Brain pericyte (primary cell): ENCODE results near the gene DIAPH2.
"Not testable (repeated sequence)": the region's sequence is repeated elsewhere in the genome, so short reads cannot be mapped to it uniquely, and the experiment has no call there.

Source experiments
- DNase-seq: peaks from one replicate; pipeline ENCODE4 v3.0.0-alpha.2; 2012; ENCODE audit warnings: low read depth, low spot score

Gene DIAPH2

DNA sequence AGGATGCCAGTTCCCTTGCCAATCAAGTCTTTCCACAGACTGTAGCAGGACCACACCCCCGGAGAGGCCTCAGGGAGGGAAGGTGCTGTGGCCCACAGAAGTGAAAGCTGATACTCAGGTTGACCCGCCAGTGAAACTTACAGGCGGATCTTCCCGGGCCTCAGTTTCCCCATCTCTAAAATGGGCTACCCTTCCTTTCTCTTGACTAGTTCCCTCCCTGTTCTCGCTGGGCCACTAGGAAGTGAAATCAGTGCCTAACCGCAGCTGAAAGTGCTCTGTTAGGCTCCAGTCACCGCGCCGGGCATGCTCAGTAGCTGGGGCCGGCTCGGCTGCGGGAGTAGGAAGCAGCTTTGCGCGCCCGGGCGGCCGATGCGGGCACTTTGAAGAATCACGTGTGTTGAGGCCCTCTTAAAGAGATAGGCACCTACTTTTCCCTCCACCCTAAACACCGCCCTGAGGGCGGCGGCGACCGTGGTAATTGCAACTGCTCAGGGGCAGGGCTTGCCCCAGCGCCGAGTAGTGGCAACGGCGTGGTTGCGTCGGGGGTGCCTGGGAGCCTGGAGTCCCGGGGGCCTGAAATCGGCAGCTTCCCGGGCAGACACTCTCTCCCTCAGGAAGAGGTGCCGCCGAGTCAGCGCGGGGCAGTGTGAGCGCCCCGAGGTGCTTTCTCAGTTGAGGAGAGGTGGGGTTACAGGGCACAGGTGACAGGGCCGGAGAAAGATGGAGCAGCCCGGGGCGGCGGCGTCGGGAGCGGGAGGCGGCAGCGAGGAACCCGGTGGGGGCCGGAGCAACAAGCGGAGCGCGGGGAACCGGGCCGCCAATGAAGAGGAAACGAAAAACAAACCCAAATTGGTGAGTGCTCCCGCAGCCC is at the start of gene DIAPH2:
TSS of gene DIAPH2 (plus strand) at position 504 of the 871 bp plus-strand sequence.
- DNase-seq = no peak

DNA sequence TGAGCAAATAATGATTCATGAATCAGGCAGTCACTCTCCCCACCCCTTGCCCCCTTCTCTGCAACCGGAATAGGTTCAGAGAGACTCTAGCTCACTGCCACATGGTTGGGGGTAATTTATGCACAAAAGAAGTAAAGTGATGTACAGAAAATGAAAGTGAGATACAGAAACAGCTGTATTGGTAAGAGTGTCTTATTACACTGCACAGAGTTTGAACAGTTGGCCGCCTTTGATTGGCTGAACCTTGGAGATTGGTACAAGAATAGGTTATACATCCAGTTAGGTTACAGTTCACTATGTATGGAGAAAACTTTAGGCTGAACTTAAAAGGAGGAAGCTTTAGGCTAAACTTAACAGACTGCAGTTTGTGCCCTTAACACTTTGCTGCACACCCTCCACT is 34.6 kb upstream of the DIAPH2 start:
- DNase-seq = no peak

DNA sequence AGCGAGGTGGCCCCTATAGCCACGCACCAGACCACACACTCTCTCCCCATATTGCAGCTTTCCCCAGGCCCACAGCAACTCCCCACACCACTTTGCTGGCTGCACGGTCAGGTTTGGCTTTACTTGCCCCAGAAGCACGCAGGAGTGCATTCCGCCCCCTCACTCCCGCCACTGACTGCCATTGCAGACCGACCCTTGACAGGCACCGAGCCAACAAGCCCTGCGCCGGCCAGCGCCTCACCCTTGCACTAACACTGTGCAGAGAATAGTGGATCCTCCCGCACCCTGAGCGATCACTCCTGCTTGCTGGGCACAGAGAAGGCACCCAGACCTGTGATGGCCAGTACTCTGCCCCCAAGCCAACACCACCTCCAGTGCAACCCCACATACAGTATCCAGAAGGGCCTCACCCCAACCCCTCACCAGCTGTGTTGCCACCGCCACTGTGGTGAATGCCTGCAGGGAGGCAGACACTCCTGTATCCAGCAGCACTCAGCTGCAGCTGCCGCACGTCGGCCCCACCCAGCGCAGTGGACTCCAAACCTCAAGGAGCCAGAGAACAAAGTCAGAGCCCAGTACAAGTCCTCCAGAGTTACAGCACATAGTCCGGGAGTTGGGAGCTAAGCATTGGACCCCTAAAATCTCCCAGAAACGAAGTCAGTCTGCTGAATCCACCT is 28.6 kb upstream of the DIAPH2 start:
- DNase-seq = no peak

DNA sequence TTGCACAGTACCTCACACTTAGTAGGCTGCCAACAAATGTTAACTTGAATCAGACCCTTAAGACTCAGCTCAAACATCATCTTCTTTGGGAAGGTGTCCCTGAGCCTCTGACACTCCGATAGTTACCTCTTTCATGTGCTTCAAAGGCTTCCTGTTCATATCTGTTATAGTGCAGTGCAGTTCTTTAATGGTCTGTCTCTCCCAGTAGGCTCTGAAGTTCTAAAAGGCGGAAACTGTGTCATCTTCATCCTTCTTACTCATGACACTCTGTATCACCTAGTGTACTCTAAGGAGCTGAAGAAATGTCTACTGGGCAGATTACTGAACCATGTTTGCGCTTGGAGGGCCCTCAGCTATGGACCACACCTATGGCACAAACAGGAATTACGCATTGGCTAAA is 2.1 kb upstream of the DIAPH2 start:
- DNase-seq = no peak

DNA sequence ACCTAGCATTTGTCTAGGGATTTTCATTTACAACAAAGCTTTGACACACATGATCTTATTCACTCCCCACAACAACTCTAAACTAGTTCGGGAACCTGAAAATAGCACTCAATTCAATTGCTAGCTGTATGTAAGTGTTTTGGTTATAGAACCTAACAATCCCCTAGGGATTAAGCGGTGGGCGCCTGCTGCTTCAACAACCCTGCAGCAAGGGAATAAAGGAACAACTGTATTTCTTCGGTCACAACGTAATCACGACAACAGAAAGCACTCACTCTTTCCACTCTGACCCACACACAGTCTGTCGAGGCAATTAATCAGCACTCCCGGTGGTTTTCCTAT is 674 bp upstream of the DIAPH2 start:
- no peak for DNase-seq

DNA sequence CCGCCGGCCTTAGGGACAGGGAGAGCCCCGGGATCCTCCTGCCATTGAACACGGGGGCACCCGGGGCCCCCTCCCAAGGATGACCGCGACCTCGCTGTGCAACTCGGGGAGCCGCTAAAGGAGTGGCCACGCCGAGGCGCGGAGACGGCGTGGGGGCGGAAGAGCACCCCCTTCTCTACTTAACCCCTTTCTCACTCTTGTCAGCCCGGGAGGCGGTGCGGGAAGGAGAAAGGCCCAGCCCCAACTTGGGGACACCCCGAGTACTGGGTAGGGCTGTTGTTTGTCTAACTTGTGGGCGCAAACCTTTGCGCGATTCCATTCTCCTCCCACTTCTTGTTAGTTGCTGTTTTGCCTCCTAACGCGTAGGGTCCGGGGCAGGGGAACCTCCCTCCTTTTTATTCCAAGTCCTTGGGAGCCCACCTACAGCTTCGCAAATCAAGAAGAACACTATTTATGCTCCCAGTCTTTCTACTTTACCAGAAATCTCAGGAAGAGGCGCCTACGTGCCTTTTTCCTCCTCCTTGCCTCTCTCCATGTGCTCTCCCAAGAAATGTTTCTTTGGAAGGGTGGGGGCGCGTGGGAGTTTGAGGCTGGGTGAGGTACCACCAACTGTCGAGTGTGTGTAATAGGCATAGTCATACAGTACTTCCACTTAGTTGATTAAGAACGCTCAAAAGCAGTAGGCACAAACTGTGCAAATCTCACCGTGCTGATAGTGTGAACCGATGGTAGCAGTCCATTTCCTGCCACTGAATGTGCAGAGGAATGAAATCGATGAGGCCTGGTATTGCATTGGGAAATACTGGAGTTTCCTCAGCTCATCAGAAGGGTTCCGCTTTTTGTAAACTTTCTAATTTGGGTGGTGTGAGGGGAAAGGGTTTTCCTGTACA is 813 bp downstream of the DIAPH2 start:
- DNase-seq = no peak

DNA sequence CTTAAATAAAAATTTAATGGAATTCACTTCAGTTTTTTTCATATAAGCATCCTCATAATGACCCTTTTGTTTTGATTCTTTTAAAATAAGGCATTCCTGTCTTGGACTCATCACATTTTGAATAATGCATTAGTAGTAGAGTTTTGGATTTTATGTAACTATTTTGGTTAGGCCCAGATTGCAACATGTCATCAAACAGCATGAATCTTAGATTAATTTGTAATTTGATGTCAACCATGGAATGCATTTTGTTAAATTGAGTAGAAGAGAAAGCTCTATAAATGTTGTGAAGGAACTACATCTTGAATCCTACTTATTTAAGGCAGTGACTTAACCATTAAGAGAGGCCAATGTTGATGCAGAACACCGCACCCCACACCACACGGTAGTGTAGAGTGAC is 3.1 kb downstream of the DIAPH2 start:
- DNase-seq = no peak

DNA sequence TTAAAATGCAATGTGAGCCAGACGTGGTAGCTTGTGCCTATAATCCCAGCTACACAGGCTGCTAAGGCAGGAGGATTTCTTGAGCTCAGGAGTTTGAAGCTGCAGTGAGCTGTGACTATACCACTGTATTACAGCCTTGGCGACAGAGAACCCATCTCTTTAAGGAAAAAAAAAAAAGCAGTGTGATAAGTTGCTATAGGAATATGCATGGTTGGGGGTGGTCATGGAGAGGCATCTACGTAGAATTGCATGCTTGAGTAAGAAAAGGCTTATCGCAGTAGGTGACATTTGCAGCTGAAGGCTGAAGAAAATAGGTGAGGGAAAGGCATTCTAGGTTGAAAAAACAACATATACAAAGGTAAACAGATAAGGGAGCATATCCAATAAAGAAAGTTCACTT is 4.1 kb downstream of the DIAPH2 start:
- no peak for DNase-seq

DNA sequence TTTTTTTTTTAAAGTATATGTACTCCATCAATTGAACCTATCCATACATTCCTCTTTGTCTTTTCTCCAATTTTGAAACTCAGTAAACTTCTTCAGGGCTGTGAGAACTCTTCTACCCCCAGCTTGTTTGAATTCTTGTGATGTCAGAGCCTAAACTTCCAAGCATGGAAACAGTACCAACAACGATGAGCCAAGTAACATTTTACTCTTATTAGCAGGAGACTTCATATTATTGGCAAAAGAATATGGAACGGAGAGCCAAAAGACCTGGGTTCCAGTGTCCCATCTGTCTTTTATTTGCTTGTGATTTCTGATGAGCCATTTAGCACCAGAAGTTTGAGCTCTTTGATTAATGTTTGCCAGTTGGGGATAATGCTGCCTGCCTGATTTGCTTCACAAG is 5.3 kb downstream of the DIAPH2 start:
- DNase-seq = no peak

DNA sequence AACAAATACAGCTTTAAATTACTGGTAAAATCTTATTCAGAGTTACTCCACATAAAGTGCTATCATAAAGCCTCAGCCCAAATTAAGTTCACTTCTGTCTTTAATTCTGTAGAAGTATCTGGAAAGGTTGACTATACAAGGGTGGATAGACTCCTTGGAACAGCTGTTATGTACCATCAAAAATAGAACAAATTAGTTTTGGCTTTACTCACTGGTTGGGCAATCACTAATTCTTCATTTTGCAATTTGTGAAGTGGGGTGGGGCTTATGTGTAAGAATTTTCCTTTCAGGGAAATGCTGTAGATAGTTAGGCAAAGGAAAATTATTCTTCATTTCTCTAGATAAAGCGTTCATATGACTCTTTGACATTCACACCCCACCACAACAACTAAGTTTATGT is 7.8 kb downstream of the DIAPH2 start:
- DNase-seq = no peak

DNA sequence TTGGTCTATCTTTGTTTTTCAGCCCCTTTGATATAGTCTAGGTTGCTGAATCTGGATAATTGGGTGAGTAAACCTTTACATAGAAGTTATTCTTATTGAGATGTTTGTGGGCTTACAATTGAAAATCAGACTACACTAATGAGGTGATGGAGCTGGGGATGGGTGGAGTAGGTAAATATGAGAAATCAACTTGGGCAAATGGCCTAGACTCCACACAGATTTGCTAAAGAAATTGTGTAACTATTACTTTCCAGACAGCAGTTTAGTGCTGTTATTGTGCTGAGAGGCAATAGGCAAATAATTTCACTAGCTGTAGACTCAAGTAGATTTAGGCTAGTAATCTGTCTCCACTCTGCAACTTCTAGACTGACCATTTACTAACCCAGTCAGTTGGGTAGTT is 8.2 kb downstream of the DIAPH2 start:
- DNase-seq = no peak

DNA sequence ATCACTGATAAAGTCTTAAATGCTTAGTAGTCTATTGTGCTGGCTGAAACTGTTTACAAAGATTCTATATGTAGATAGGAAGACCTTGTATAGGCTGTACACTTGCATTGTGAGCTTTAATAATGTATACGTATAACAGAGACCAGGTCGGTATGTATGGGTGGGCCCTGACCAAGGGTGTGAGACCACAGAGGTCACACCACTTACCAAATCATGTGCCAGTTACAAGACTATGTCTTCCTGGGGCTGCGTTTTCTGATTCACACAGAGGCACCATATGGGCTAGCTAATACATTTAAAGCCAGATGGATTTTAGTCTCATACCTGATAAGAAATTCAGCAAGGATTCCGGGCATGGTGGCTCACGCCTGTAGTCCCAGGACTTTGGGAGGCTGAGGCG is 8.8 kb downstream of the DIAPH2 start:
- no peak for DNase-seq

DNA sequence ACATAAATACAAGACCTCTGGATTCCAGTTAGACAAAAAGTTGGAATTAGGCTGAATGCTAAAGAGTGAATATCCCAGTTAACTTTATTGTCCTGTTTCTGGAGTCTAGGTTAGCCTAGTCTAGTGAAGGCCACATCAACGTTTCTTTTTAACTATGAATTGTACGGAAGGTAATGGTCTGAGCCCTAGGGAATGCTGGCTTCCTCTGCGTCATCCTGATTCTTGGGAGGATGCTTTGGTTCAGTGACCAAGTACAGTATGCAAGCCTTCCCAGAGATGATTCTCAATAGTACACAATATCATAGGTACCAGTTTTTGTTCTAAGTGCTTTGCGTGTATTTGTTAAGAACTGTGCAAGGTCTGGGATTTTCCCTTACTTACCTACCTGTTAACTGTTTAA is 11.8 kb downstream of the DIAPH2 start:
- no peak for DNase-seq

DNA sequence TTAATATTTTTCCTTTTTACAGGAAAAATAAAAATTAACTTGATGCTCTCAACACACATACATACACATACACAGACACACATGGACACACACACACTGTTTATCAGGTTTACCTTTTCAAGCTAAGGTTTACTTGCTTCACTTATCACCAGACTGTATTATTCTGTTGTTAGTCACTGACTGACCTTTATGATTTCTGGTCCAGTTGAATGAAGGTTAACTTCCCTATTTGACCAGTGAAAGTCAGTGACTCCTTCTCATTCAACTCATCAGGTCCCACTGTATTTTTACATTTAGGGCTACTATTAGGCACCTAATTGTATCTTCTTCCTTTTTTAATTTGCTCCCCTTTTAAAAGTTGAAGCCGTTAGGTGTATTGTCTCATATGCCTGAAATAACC is 16.0 kb downstream of the DIAPH2 start:
- no peak for DNase-seq

DNA sequence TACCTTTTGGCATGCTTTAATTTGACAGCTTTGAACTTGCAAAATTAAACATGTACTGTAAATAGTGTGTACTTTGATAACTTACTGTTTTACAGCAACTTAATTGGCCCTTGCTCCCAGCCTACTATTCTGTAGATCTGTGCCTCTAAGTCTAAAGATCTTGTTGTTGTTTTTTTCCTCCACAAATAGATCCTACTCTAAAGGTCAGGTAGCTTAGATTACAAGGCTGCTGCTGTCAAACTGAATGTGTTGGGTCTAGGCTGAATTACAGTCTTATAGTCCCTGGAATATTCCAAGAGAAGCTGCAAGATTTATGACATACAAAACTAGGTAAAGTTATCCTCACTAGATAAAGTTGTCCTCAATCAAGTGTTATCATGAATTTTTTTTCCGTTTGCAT is 18.7 kb downstream of the DIAPH2 start:
- no peak for DNase-seq

DNA sequence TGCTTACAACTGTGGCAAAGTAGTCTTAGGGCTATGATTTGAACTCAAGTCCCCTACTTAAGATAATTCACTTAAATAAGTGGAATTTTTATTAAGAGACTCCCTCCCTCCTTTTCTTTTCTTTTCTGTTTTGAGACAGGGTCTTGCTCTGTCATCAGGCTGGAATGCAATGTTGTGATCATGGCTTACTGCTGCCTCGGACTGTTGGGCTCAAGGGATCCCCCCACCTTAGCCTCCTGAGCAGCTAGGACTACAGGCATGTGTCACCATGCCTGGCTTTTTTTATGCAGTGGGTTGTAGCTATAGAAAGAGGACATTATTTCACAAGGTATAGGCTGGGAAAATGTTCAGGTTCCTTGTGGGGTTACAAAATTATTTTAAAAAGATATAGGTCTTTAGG is 19.2 kb downstream of the DIAPH2 start:
- no peak for DNase-seq

DNA sequence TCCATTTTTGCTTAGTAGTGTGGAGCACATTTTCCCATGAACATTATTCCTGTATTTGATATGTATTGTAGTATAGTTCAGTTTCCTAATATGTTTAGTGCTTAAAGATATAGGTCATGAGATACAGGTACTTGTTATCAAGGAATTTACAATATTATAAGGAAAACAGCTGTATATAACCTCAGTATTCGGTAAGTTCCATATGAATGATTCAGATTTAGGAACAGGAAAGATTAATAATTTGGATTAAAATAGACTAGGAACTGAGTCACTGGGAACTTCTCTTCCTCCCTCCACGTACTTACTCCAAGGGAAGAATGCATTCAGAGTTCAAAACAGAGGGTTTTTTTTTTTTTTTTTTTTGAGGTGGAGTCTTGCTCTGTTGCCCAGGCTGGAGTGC is 20.0 kb downstream of the DIAPH2 start:
- no peak for DNase-seq

DNA sequence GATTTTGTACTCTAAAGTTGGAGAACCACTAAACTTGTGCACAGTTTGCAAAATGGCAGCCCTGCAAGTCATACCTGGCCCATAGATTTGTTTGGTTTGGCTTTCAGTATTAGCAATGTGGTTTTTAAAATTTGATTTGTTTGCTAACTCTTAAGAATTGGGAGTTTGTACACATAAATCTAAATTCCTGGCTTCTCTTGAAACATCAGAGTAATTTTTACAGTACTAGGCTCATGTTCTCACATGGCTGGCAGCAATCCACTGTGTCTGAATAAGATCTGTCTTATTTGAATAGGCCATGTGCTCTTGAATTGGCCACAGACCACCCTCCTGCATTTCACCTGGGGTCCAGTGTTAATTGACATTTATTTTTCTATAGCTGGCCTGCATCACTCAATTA is 21.3 kb downstream of the DIAPH2 start:
- no peak for DNase-seq

DNA sequence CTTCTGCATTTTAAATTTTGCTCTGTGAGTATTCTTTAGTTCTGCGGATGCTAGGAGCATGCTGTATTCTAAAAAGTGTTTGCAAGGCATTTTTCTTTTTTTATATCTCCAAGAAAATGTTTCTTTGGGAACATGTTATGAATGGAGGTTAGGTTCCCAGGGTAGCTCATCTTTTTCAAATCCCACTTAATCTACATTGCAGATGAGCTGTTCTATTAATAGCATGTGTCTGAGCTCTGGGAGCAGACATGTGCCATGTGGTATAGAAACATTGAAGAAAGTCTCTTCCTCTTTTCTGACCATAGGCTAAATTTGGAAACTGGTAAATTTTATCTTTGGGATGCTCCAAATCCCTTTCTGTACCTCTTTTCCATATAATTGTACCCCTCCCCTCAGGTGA is 23.2 kb downstream of the DIAPH2 start:
- no peak for DNase-seq

DNA sequence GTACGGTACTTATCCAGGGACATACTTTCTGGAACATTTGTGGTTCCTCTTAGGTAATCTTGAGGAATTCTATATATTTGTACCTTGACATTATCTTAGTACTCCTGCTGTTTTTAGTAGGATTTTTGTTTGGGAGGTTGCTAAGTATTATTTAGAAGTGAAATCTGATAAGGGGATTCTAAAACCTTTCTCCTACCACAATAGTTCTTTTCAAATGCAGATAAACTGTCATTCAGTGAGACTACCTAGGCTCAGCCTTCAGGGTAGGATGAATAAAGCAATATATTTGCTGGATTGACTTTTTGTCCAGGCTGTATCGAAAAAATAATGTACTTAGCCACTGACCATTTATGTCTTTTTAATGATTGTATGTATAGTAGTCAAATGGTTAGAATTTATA is 25.4 kb downstream of the DIAPH2 start:
- no peak for DNase-seq

DNA sequence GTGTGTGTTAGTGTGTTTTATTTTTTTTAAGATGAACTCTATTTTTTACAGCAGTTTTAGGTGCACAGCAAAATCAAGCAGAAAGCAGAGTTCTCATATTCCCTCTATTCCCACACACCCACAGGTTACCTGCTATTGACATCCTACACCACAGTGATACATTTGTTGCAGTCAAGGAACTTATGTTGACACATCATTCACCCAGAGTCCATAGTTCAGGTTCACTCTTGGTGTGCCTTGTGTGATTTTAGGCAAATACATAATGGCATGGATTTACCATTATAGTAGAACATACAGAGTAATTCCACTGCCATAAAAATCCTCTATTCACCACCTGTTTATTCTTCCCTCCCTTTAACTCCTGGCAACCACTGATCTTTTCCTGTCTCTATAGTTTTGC is 28.7 kb downstream of the DIAPH2 start:
- DNase-seq = no peak

DNA sequence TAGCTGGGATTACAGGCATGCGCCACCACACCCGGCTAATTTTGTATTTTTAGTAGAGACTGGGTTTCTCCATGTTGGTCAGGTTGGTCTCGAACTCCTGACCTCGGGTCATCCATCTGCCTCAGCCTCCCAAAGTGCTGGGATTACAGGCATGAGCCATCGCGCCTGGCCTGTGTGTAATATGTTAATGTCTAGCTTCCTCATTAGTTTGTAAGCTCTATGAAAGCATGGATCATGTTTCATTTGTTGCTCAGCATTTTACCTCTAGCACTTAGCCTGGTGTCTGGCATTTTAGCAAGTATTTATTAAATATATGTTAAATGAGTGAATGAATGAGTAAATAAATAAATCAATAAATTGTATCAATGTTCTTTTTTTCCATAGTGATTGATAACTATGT is 29.8 kb downstream of the DIAPH2 start:
- DNase-seq = not testable (repeated sequence)
